GM12878 (cell line): ENCODE measurements around the gene ABCC1.

ENCODE experiments used
- CTCF ChIP-seq, 3 experiments: IDR thresholded peaks in 2 of 3; conservative IDR thresholded peaks in 1 of 3; 2 replicates each; pipeline ENCODE4 v1.5.1; 2011; ENCODE audit warnings: low read depth in 3 of 3, low read length in 3 of 3, mild to moderate bottlenecking in 3 of 3, control low read depth in 2 of 3, moderate library complexity in 2 of 3, inconsistent platforms in 1 of 3, mixed read lengths in 1 of 3; ENCODE audit not compliant: control insufficient read depth in 2 of 3, insufficient read depth in 1 of 3; ENCODE audit errors: extremely low read depth in 1 of 3
- YY1 ChIP-seq: IDR thresholded peaks from 2 replicates; pipeline ENCODE4 v1.6.1; 2011; ENCODE audit warnings: low read depth, mild to moderate bottlenecking, low read length

GRCh38 chr16:16155234-16155633 lies 205.8 kb downstream of the ABCC1 start:
- TF ChIP-seq YY1 (no peak), CTCF (IDR thresholded peaks at IDR 0.05 in 2 of 3, conservative IDR thresholded peaks at IDR 0.05 in 1 of 3; ENCODE audit: control insufficient read depth in 2 of 3, extremely low read depth in 1 of 3, insufficient read depth in 1 of 3, low read depth in 3 of 3, low read length in 3 of 3) (no peak)
